Measurements from ENCODE around the gene SAYSD1. TPM values are rescaled to one million over a fixed set of nuclear protein-coding genes. Genes with fewer than 3 reads are reported as not detected.

SAYSD1 gene
- total and polyA plus RNA-seq, 2 of the 8 experiments (the other 6 are each of a cell fraction or from before 2014, with no cell fraction given): 6.7 to 7.9 TPM

- no peak for TF ChIP-seq E2F6 (IDR thresholded peaks at IDR 0.05)
- TF ChIP-seq KDM4A (IDR thresholded peaks at IDR 0.05; ENCODE audit: low read depth, low read length, severe bottlenecking): no peak
- TF ChIP-seq RNF2 (IDR thresholded peaks at IDR 0.05; ENCODE audit: borderline replicate concordance, low read depth, low read length, missing control alignments, poor library complexity, severe bottlenecking): no peak
- TF ChIP-seq CEBPB (IDR thresholded peaks at IDR 0.05; ENCODE audit: low read depth, low read length): no peak
- TF ChIP-seq POLR2A (IDR thresholded peaks at IDR 0.05; ENCODE audit: control extremely low read depth in 1 of 2, low read depth in 2 of 2, low read length in 2 of 2): no peak
Observed at GRCh38 chr6:39073471-39074355, 41.3 kb downstream of the SAYSD1 start (continued).

Data from H1 (cell line).